Measurements from ENCODE around the gene SHROOM3. TPM values are rescaled to one million over a fixed set of nuclear protein-coding genes. Genes with fewer than 3 reads are reported as not detected.

SHROOM3 gene
- total RNA-seq, 1 donor from 2014 or later: 0.55 TPM

DNA sequence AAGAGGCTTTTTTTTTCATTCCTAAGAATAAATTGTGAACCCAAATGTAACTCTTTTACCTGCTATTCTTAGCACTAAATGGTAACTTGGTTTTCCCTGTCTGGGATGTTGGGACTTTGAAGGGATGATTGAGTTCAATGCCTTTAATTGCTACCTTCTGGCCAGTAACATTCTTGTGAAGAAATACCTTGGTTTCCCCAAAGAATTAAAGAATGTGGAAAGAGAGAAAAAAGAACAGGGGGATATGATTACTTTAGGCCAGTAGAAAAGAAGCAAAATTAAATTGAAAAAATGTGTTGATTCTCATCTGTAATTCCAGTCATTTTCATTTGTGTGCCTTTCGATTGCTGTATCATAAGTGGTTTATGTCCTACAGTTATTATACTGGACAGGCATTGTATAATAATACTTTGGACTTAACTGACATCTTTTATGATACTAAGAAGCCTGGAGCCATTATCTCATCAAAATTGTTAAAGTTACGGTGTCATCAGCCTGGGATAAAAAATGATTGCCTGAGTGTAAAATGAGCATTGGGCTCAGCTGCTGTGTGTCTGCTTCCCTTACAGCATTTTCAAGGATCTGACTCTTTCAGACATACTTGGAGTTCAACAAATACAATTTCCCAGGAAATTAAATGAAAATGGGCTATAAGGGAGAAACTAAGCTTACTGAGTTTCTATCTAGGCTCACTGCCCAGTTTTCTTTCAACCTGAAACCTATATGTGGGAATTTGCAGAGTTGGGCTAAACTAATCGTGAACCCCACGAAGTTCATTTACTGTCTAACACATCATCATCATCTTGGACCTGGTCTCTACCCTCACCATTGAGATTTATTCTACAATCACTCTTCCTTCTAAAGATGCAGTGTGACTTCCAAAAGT, 146.3 kb downstream of the SHROOM3 start:
- H3K27ac Mint-ChIP-seq: no peak overlapping the region
- TF ChIP-seq, protein P1, sequence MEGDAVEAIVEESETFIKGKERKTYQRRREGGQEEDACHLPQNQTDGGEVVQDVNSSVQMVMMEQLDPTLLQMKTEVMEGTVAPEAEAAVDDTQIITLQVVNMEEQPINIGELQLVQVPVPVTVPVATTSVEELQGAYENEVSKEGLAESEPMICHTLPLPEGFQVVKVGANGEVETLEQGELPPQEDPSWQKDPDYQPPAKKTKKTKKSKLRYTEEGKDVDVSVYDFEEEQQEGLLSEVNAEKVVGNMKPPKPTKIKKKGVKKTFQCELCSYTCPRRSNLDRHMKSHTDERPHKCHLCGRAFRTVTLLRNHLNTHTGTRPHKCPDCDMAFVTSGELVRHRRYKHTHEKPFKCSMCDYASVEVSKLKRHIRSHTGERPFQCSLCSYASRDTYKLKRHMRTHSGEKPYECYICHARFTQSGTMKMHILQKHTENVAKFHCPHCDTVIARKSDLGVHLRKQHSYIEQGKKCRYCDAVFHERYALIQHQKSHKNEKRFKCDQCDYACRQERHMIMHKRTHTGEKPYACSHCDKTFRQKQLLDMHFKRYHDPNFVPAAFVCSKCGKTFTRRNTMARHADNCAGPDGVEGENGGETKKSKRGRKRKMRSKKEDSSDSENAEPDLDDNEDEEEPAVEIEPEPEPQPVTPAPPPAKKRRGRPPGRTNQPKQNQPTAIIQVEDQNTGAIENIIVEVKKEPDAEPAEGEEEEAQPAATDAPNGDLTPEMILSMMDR (IDR thresholded peaks at IDR 0.05): no peak
- no peak for ATAC-seq (ENCODE audit: low read depth)
- peaks cover 10% of the 10 kb centered on the region for H3K4me1 Mint-ChIP-seq
- DNase-seq: no peak
- H3K27me3 Mint-ChIP-seq: peaks cover 26% of the 10 kb centered on the region
- H3K9me3 Mint-ChIP-seq: no peaks in the 10 kb centered on the region
- POLR2A ChIA-PET: no interaction called here
- intact Hi-C loops (cut with micrococcal nuclease): no loop called here
- no peak overlapping the region for H3K4me3 Mint-ChIP-seq
- no peaks in the 10 kb centered on the region for H3K36me3 Mint-ChIP-seq (ENCODE audit: low read depth)
- CTCF ChIA-PET: no interaction called here

DNA sequence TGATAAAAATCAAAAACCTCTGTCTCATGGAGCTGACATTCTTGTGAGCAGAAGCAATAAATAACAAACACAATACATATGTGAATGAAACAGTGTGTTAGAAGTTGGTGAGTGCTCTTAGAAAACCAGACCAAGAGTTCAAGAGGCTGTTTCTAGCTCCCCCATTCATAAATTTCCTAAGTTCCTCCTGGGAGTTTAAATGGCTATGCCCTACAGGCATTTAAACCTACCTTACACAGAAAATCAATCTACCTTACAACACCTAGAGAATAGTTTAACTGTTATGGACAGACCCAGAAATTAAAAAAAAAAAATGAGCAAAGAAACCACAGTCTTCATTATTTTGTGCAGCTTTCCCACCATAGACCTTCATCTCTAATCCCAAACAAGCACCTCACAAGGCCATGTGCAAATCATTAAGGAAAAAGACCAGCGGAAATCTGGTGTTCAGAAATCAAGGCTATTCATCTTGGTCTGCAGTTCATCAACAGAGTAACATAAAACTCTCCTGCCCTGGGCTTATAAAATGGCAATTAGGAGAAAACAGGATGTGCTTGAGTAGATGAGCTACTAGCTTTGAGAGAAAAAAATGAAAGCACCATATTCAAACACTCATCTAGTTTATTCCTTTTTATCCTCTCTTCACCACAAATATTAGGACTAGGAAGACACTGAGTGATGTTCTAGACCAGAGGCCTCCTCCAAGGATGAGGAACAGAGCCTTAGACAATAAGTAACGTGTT, 147.2 kb downstream of the SHROOM3 start:
- Mint-ChIP-seq H3K9me3 (no peaks in the 10 kb centered on the region), H3K27me3 (peaks cover 32% of the 10 kb centered on the region), H3K36me3 (ENCODE audit: low read depth) (no peaks in the 10 kb centered on the region), H3K4me1 (peaks cover 10% of the 10 kb centered on the region), H3K27ac (no peak overlapping the region), H3K4me3 (no peak overlapping the region)
- ChIA-PET CTCF (no interaction called here), POLR2A (no interaction called here)
- no peak for ATAC-seq (ENCODE audit: low read depth)
- DNase-seq: no peak
- TF ChIP-seq, protein P1 (IDR thresholded peaks at IDR 0.05): no peak
- intact Hi-C loops (cut with micrococcal nuclease): no loop called here

DNA sequence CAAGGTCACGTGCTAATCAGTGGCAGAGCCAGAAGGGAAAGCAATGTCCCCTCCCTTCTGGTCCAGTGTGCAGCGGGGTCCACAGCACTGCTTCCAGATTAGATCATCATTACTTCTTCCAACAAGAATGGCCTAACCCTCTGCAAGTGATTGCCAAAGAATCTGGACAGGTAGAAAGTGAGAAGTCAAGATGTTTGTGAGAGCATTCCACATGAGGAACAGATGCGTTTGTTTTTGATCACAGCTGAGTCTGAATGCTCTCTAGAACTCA, 147.7 kb downstream of the SHROOM3 start:
- CTCF ChIA-PET: no interaction called here

DNA sequence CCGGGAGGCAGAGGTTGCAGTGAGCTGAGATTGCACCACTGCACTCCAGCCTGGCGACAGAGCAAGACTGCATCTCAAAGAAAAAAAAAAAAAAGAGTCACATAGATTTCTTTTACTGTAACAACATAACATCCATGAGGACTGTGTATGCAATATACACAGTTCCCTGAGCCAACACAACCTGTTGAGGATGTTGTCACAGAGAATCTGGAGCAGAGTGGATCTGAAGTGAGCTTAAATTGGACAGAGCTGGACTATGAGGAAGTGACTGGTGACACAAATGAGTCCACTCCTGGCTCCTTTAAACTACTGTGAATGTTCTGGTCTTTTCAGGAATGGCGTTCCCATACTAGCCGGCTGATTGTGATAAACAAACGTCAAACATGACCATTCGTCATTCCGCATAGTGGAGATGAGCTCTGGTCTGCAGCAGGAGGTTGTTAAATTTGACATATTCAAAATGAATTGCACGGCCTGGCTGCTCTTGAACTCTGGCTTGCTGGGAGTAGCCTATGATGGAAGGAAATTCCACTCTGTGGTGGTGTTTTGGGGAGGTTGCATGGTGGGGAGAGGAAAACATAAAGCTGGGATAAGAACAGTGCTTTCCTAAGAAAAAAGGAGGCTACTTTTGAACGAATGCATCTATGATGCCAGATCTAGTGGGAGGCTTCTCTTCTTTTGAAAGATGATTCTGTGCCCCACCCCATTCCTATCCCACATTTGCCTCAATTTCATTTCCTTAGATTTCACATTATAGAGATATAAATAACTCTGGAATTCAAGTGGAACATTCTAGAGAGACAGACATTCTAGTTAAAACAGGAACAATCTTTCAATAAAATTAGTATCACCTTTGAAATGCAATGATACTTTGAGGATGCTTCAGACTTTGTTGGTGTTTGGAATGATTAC, 149.5 kb downstream of the SHROOM3 start:
- Mint-ChIP-seq H3K4me3 (no peak overlapping the region), H3K9me3 (no peaks in the 10 kb centered on the region), H3K27me3 (peaks cover 33% of the 10 kb centered on the region), H3K4me1 (peaks cover 10% of the 10 kb centered on the region), H3K27ac (no peak overlapping the region), H3K36me3 (ENCODE audit: low read depth) (no peaks in the 10 kb centered on the region)
- ATAC-seq (ENCODE audit: low read depth) (no peak), DNase-seq (no peak)
- TF ChIP-seq, protein P1 (IDR thresholded peaks at IDR 0.05): no peak
- CTCF ChIA-PET: interaction anchor here (1.3 kb wide), 1 partner anchor 461 kb away, joined by 3 read pairs; no protein-coding TSS in a partner anchor
- POLR2A ChIA-PET: no interaction called here
- intact Hi-C loops (cut with micrococcal nuclease): no loop called here

More for the DNA sequence above, 147.7 kb downstream of the SHROOM3 start:
- no peaks in the 10 kb centered on the region for H3K36me3 Mint-ChIP-seq (ENCODE audit: low read depth)
- intact Hi-C loops (cut with micrococcal nuclease): no loop called here
- H3K4me1 Mint-ChIP-seq: peaks cover 10% of the 10 kb centered on the region
- no peaks in the 10 kb centered on the region for H3K9me3 Mint-ChIP-seq
- H3K4me3 Mint-ChIP-seq: no peak overlapping the region
- no peak overlapping the region for H3K27ac Mint-ChIP-seq
- TF ChIP-seq, protein P1 (IDR thresholded peaks at IDR 0.05): no peak
- ATAC-seq (ENCODE audit: low read depth) (no peak), DNase-seq (no peak)
- POLR2A ChIA-PET: no interaction called here
- H3K27me3 Mint-ChIP-seq: peaks cover 33% of the 10 kb centered on the region

Measured in activated B cell treated with CpG ODN at 0.5 μM for 24 hours (primary cell).